ENCODE data around the gene CMPK1. TPM values are rescaled to one million over a fixed set of nuclear protein-coding genes. Genes with fewer than 3 reads are reported as not detected.

CMPK1 gene
- total RNA-seq, 1 experiment from 2014 or later, result 106 TPM

DNA sequence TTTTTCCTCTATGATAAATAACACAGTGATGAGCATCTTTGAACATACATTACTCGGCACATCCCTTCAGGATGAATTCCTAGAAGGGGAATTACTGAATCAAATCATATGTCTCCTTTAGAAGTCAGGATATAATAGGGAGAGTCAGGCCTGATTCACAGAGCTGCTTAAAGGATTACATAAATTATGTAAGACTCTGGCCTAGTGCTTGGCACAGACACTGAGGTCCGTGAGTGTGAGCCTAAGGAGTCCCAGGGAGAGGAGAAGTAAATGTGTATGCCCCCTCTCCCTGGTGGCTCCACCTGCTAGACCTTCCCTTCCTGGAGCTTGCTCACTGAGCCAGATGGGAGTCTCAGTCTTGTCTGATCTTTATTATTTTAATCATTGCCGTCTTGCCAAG is 73.9 kb downstream of the CMPK1 start:
- DNase-seq (ENCODE audit: unreplicated experiment), result no peak
- intact Hi-C loops (cut with micrococcal nuclease), result no loop called here

DNA sequence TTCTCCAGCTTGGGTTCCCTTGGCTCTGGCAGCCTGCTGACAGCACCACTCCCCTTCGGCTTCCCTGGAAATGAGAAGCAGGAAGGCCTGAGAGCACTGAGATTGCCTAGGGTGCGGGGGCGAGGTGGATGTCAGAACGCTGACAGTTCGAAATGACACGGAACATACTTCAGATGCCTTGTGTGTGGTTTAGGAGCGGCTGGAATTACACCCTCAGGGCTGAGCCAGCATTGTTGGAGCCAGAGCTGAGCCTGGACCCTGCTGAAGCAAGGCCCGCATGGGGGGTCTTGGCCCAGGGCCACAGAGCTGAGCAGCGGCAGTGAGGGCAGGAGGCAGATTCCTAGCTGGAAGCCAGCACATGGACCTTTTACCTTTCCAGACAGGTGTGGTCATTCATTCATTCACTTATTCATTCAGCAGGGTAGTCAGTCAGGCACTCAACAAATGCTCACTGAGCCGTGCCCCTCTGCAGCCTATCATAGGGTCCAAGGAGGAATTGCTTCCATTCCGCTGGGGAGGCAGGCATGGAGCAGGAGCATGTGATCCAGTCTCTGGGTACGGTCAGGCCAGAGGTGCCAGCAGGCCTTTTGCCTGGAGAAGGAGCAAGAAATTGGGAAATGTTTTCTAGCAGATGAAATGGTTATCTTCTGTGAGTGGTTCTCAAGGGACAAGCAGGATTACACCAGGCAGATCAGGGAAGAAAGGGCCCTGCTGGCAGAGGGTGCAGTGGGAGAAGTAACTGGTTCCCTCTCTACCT is 75.9 kb downstream of the CMPK1 start:
- Mint-ChIP-seq H3K9me3 (ENCODE audit: unreplicated experiment) (no peaks in the 10 kb centered on the region), H3K4me3 (ENCODE audit: unreplicated experiment) (peak overlapping the region; percentile 42), H3K4me1 (ENCODE audit: insufficient read depth, unreplicated experiment) (peaks cover 38% of the 10 kb centered on the region), H3K36me3 (ENCODE audit: insufficient read depth, unreplicated experiment) (no peaks in the 10 kb centered on the region), H3K27ac (ENCODE audit: low read depth, unreplicated experiment) (peak overlapping the region; percentile 68), H3K27me3 (ENCODE audit: insufficient read depth, unreplicated experiment) (no peaks in the 10 kb centered on the region)
- peak; percentile 83 for DNase-seq (ENCODE audit: unreplicated experiment)
- no TSS peak for BruUV-seq (replicated peaks)
- intact Hi-C loops (cut with micrococcal nuclease), result no loop called here
- POLR2A ChIA-PET, result interaction anchor here (0.6 to 3.6 kb wide), 7 partner anchors 9 to 28 kb away, joined by 3 to 21 read pairs (median 5); partner anchors contain the start of gene FOXD2
- CTCF ChIA-PET, result interaction anchor here (1.0 to 4.1 kb wide), 7 partner anchors 12 to 317 kb away, joined by 3 to 38 read pairs (median 8); no protein-coding TSS in a partner anchor
- TF ChIP-seq, protein P1, sequence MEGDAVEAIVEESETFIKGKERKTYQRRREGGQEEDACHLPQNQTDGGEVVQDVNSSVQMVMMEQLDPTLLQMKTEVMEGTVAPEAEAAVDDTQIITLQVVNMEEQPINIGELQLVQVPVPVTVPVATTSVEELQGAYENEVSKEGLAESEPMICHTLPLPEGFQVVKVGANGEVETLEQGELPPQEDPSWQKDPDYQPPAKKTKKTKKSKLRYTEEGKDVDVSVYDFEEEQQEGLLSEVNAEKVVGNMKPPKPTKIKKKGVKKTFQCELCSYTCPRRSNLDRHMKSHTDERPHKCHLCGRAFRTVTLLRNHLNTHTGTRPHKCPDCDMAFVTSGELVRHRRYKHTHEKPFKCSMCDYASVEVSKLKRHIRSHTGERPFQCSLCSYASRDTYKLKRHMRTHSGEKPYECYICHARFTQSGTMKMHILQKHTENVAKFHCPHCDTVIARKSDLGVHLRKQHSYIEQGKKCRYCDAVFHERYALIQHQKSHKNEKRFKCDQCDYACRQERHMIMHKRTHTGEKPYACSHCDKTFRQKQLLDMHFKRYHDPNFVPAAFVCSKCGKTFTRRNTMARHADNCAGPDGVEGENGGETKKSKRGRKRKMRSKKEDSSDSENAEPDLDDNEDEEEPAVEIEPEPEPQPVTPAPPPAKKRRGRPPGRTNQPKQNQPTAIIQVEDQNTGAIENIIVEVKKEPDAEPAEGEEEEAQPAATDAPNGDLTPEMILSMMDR (IDR thresholded peaks at IDR 0.05; ENCODE audit: unreplicated experiment), result no peak

More for the DNA sequence above, 73.9 kb downstream of the CMPK1 start:
- no TSS peak for BruUV-seq (replicated peaks)
- Mint-ChIP-seq H3K4me1 (ENCODE audit: insufficient read depth, unreplicated experiment) (peaks cover 38% of the 10 kb centered on the region), H3K27me3 (ENCODE audit: insufficient read depth, unreplicated experiment) (no peaks in the 10 kb centered on the region), H3K9me3 (ENCODE audit: unreplicated experiment) (no peaks in the 10 kb centered on the region), H3K36me3 (ENCODE audit: insufficient read depth, unreplicated experiment) (no peaks in the 10 kb centered on the region), H3K4me3 (ENCODE audit: unreplicated experiment) (no peak overlapping the region), H3K27ac (ENCODE audit: low read depth, unreplicated experiment) (no peak overlapping the region)
- POLR2A ChIA-PET, result interaction anchor here (0.9 to 3.6 kb wide), 6 partner anchors 9 to 218 kb away, joined by 3 to 21 read pairs (median 4); partner anchors contain the start of gene PDZK1IP1
- TF ChIP-seq, protein P1 (IDR thresholded peaks at IDR 0.05; ENCODE audit: unreplicated experiment), result no peak
- CTCF ChIA-PET, result interaction anchor here (0.6 to 4.1 kb wide), 11 partner anchors 14 to 654 kb away, joined by 3 to 38 read pairs (median 3); no protein-coding TSS in a partner anchor

DNA sequence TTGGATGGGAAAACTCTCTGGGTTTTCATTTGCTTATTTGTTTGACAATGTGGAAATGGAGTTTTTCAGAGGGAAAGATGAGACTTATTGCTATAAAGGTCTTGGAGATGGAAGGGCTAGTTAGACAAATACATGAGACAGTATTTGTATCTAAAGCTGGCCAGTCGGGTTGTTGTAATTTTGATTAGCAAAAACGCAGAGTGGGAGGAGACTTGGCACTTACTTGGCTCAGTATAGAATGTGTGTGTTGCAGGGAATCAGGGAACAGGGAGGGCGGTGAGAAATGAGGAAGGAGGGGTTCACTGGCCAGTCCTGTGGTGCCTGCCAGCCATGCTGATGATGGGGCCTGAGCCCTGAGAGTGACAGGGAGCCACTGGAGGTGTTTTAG is 76.5 kb downstream of the CMPK1 start:
- no peak overlapping the region for H3K4me3 Mint-ChIP-seq (ENCODE audit: unreplicated experiment)
- BruUV-seq (replicated peaks), result no TSS peak
- ChIA-PET CTCF (interaction anchor here (1.4 to 4.1 kb wide), 3 partner anchors 12 to 316 kb away, joined by 3 to 38 read pairs (median 18); no protein-coding TSS in a partner anchor), POLR2A (interaction anchor here (0.6 to 3.6 kb wide), 7 partner anchors 10 to 28 kb away, joined by 3 to 21 read pairs (median 5); partner anchors contain the start of gene FOXD2)
- intact Hi-C loops (cut with micrococcal nuclease), result no loop called here
- H3K9me3 Mint-ChIP-seq (ENCODE audit: unreplicated experiment), result no peaks in the 10 kb centered on the region
- peak overlapping the region; percentile 68 for H3K27ac Mint-ChIP-seq (ENCODE audit: low read depth, unreplicated experiment)
- no peaks in the 10 kb centered on the region for H3K36me3 Mint-ChIP-seq (ENCODE audit: insufficient read depth, unreplicated experiment)
- TF ChIP-seq, protein P1 (IDR thresholded peaks at IDR 0.05; ENCODE audit: unreplicated experiment), result no peak
- H3K27me3 Mint-ChIP-seq (ENCODE audit: insufficient read depth, unreplicated experiment), result no peaks in the 10 kb centered on the region
- peak; percentile 27 for DNase-seq (ENCODE audit: unreplicated experiment)
- peaks cover 38% of the 10 kb centered on the region for H3K4me1 Mint-ChIP-seq (ENCODE audit: insufficient read depth, unreplicated experiment)

DNA sequence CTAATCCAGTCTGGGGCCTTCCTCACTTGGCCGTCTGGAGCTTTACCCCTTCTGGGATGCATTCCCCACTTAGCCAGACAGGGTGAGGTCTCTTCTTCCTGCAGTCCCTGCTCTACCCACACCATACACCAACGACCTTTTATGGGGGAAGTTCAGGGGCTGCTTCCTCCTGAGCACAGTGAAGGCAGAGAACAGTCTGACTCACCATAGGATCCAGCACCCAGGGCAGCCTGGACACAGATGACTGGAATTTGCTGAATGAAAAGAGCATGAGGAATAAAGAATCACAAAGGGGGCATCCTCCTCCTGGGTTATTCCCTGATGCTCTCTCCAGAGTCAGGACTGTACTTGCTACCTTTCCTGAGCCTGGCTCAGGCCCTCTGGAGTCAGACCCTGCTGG is 77.8 kb downstream of the CMPK1 start:
- no peak overlapping the region for H3K27ac Mint-ChIP-seq (ENCODE audit: low read depth, unreplicated experiment)
- no peaks in the 10 kb centered on the region for H3K9me3 Mint-ChIP-seq (ENCODE audit: unreplicated experiment)
- H3K4me1 Mint-ChIP-seq (ENCODE audit: insufficient read depth, unreplicated experiment), result peaks cover 38% of the 10 kb centered on the region
- no peaks in the 10 kb centered on the region for H3K27me3 Mint-ChIP-seq (ENCODE audit: insufficient read depth, unreplicated experiment)
- H3K36me3 Mint-ChIP-seq (ENCODE audit: insufficient read depth, unreplicated experiment), result no peaks in the 10 kb centered on the region
- intact Hi-C loops (cut with micrococcal nuclease), result no loop called here
- CTCF ChIA-PET, result interaction anchor here (0.8 to 4.5 kb wide), 7 partner anchors 13 to 316 kb away, joined by 3 to 31 read pairs (median 4); partner anchors contain the start of gene FOXD2
- no TSS peak for BruUV-seq (replicated peaks)
- TF ChIP-seq, protein P1 (IDR thresholded peaks at IDR 0.05; ENCODE audit: unreplicated experiment), result no peak
- H3K4me3 Mint-ChIP-seq (ENCODE audit: unreplicated experiment), result no peak overlapping the region
- no peak for DNase-seq (ENCODE audit: unreplicated experiment)
- POLR2A ChIA-PET, result interaction anchor here (0.9 kb wide), 1 partner anchor 9 kb away, joined by 6 read pairs; no protein-coding TSS in a partner anchor
